HG02943 (cell line): ENCODE data around the gene SCP2.
"Not testable (repeated sequence)": the region's sequence is repeated elsewhere in the genome, so short reads cannot be mapped to it uniquely, and the experiment has no call there.

Experiments used
- ATAC-seq: cut with Tn5 transposase; IDR thresholded peaks from one replicate; pipeline ENCODE4 v1.9.1; 2021; ENCODE audit warnings: mild to moderate bottlenecking, low read depth, moderate library complexity; ENCODE audit not compliant: unreplicated experiment

SCP2 gene

GRCh38 chr1:52915855-52916220, 11.2 kb upstream of the SCP2 start:
- no peak for ATAC-seq

DNA sequence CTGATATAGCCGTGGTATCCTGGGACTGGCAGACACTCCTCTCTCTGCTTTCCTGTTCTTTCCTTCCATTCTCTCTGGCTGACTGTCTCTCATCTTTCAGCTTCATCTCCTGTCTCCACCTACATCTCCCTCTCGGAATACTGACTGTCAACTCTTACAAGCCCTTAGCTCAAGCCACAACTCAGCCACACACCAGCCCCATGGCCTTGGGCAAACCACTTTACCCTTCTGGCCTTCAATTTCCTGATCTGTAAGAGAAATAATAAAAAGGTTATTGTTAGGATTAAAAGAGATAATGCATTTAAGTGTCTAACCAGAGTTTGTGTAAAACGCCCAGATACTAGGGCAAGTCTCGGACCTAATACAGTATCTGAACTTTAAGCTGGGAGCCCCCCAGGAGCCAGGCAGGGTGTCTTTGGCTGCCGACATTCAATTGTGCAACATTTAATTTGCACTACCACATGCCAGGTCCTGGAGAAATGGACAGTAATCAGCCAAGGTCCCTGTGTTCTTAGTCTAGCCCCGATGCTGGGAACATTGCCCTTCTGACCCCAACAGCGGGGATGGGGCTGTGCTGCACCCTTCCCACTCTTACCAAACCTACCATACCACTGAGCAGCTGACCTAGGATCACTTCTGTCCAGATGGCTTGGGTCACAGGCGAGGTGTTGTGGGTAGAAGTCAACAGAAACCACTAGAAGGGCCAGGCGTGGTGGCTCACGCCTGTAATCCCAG, 10.7 kb upstream of the SCP2 start:
- no peak for ATAC-seq

DNA sequence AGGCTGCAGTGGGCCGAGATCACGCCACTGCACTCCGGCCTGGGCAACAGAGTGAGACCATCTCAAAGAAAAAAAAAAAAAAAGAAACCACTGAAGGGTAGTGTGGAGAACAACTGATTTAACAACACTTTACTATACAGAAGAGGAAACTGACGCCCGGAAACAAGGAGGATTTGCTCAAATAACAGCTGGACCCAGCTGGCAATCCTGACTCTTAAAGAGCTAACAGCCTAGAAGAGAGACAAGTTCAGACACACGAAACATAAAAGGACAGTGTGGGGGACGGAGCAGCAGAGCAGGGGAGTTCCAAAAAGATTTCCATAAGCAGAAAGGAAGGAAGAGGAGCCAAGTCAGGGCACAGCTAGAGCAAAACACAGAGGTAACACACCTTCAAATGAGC, 9.9 kb upstream of the SCP2 start:
- ATAC-seq = no peak

- no peak for ATAC-seq
Measured at GRCh38 chr1:52917581-52917980, 9.5 kb upstream of the SCP2 start.

GRCh38 chr1:52918201-52918600, 8.9 kb upstream of the SCP2 start:
- ATAC-seq = no peak

GRCh38 chr1:52919051-52919722, 7.9 kb upstream of the SCP2 start:
- no peak for ATAC-seq

- no peak for ATAC-seq
Measured at GRCh38 chr1:52919723-52920483, 7.2 kb upstream of the SCP2 start.

DNA sequence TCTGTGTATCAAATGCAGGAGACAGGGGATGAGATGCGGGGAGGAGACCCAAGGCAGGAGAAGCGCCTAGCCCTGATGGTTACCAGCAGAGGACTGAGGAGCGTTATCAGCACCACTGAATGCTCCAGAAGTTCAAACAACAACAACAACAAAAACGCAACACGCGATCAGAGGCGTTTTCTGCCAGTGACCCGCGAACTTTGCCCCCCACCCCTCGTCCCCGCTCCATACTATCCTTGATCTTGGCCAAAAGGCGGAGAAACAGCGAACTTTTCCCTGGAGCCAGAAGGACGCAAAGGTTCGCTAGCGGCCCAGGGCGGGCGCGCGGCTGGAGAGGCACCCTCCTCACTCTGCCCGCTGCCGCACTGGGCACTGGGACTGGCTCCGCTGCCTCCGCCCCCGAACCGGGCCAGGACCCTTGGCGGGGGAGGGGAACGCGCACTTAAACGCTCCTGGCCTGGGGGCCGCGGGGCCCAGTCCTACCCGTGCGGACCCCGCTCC, 6.2 kb upstream of the SCP2 start:
- ATAC-seq = no peak

GRCh38 chr1:52925571-52926005, 1.5 kb upstream of the SCP2 start:
- ATAC-seq = no peak

DNA sequence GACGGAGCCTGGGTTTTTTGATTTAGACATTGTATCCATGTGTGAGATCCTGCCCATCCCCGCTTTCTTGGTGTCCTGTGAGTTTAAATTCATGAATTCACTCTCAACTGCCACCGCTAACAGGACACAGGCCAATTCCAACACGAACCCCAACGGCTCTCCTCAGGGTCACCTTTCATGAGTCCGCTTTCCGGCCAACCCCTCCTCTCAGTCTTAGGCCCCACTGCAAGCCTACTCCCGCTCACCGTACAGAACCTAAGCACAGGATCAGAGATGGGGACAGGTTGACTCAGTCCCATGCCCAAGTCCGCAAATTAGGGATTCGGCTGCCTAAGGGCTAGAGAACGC, 238 bp upstream of the SCP2 start:
- ATAC-seq = peak; percentile 27

DNA sequence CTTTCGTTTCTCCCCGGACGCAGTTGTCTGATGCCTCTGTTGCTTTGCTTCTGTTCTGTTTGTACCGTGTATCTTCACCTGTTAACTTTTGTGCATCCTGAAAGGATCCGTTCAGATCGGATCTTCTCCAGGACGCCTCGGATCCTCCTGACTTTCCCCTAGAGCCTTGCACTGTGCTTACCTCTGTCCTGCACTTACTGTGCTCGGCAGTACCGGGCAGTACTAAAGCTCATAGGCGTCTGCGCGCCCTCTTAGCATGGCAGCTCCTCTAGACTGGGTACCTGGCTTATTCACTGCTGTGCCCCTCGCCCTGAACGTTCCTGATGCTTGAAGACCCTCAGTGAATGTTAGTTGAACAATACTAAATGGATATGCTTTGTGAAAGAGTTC, 934 bp downstream of the SCP2 start:
- ATAC-seq = no peak

DNA sequence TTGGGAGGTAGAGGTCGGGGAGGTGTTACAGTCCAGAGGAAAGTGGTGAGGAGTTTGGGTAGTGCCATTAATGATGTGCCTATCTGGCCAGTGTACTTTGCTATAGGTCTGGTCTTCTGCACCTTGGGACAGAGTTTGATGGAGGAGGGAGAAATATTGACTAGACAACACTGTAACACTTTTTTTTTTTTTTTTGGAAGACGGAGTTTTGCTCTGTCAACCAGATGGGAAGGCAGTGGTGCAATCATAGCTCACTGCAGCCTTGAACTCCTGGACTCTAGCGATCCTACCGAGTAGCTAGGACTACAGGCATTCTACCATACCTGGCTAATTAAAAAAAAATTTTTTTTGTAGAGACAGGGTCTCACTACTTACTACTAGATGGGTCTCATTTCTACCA, 1.9 kb downstream of the SCP2 start:
- no peak for ATAC-seq

DNA sequence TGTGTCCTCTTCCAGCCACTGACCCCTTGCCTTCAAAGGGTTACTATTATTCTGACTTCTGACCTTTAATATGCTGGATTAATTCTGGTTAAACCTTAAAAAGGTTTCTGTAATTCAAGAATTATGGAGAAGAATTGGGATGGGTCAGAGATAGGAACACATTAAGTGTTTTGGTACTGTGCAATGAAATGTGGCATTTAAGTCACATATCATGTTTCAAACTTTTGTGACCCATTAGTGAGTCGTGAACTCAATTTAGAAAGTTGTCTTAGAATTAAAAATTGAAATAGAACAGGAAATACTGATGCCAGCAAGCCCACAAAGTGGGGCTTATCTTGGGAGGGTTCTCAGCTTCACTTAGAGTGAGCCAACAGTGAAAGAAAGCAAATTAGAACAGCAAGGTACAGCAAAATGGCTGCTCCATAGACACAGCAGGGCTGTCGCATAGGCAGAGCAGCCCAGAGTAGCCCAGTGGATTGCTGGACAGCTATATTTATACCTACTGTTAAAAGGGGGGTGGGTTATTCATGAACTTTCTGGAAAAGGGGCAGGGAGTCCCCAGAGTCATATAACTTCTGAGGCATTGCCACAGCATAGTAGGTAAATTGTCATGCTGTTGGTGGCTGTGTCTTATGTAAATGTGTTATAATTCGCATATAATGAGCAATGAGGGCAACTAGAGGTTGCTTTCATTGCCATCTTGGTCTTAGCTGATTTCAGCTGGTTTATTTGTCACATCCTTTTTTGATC, 10.5 kb downstream of the SCP2 start:
- no peak for ATAC-seq

GRCh38 chr1:52938183-52938451, 11.0 kb downstream of the SCP2 start:
- ATAC-seq = no peak

- no peak for ATAC-seq
Measured at GRCh38 chr1:52943876-52944416, 16.9 kb downstream of the SCP2 start.

DNA sequence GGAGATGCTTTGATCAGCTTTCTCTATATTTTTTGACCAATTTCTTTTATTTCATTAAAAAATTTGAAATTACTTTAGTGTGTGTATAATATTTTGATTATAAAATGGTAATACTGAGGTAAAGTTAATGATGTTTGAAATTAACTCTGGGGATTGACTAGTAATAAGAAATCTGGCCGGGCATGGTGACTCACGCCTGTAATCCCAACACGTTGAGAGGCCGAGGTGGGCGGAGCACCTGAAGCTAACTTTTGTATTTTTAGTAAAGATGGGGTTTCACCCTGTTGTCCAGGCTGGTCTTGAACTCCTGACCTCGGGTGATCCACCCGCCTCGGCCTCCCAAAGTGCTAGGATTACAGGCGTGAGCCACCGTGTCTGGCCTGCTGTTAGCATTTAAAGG, 17.5 kb downstream of the SCP2 start:
- no peak for ATAC-seq

DNA sequence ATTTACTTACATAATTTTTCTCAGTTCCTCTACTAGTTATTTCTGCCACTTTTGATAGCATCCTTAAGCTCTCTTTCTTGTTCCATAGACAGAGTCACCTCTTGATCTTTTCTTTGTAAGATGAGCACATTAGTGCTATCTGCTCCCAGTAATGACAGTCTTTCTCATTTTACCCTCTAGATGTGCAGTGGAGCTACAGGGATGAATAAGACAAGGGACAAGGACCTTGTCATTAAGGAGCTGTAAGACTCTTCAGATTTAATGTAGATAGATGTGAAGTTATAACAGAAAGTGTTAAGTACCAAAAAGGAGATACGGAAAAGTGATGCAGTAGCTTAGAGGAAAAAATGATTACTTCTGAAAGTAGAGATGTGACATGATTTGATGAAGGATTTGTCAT, 20.4 kb downstream of the SCP2 start:
- no peak for ATAC-seq

DNA sequence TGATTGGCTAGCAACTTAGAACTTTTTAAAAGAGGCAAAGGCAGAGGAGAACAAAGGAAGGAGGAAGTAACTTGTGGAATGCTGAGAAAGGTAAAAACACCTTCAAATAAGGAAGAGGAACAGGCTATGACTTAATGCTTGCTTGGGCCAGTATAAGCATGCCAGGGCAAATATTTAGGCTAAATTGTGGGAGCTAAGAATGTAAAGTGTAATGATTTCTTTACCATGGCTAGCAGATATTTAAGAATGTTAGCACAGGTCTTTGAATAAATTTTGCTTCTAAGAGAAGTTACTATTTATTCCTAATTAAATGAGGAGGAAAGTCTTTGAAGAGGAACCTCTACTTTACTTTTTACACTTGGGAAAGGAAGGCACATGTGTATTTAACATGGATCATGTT, 22.5 kb downstream of the SCP2 start:
- ATAC-seq = not testable (repeated sequence)

- no peak for ATAC-seq
Measured at GRCh38 chr1:52952112-52952511, 25.0 kb downstream of the SCP2 start.

- no peak for ATAC-seq
Measured at GRCh38 chr1:52955129-52955970, 28.3 kb downstream of the SCP2 start.
